Trophoblast cell (in vitro differentiated cells and primary cell): ENCODE results near the gene KDELR1.

Experiments used
- DNase-seq, 2 donors: peaks; one replicate each; pipeline ENCODE4 v3.0.0-alpha.2; 2016
- H2AFZ ChIP-seq: 2 replicates; pipeline ENCODE4 v1.6.1; 2013; ENCODE audit warnings: low read length, moderate library complexity, mild to moderate bottlenecking; ENCODE audit not compliant: insufficient read depth, poor library complexity
- H2AK5ac ChIP-seq: 2 replicates; pipeline ENCODE4 v1.6.1; 2013; ENCODE audit warnings: mild to moderate bottlenecking, low read length
- H2BK120ac ChIP-seq: 2 replicates; pipeline ENCODE4 v1.6.1; 2013; ENCODE audit warnings: low read length, mild to moderate bottlenecking, moderate library complexity; ENCODE audit not compliant: insufficient read depth, poor library complexity
- H2BK12ac ChIP-seq: 2 replicates; pipeline ENCODE4 v1.6.1; 2013; ENCODE audit warnings: mild to moderate bottlenecking, low read length, moderate library complexity
- H2BK5ac ChIP-seq: 2 replicates; pipeline ENCODE4 v1.6.1; 2013; ENCODE audit warnings: low read length, low read depth, moderate library complexity, mild to moderate bottlenecking; ENCODE audit not compliant: poor library complexity
- H3K14ac ChIP-seq: 2 replicates; pipeline ENCODE4 v1.6.1; 2013; ENCODE audit warnings: mild to moderate bottlenecking, low read length
- H3K18ac ChIP-seq: 2 replicates; pipeline ENCODE4 v1.6.1; 2013; ENCODE audit warnings: mild to moderate bottlenecking, low read length
- H3K23ac ChIP-seq: 2 replicates; pipeline ENCODE4 v1.6.1; 2013; ENCODE audit warnings: low read length
- H3K27ac ChIP-seq: 2 replicates; pipeline ENCODE4 v1.5.1; 2013; ENCODE audit warnings: low read depth, mild to moderate bottlenecking, inconsistent platforms, low read length, moderate library complexity
- H3K27me3 ChIP-seq: 2 replicates; pipeline ENCODE4 v1.6.1; 2013; ENCODE audit warnings: inconsistent platforms, mild to moderate bottlenecking, low read length, moderate library complexity; ENCODE audit not compliant: insufficient read depth
- H3K36me3 ChIP-seq, 2 experiments: 1 replicate in 1 of 2; 2 replicates in 1 of 2; pipeline ENCODE4 v1.6.1; 2013; ENCODE audit warnings: low read length in 2 of 2, mild to moderate bottlenecking in 2 of 2, moderate library complexity in 1 of 2; ENCODE audit not compliant: insufficient read depth in 2 of 2, control insufficient read depth in 1 of 2
- H3K4ac ChIP-seq: 2 replicates; pipeline ENCODE4 v1.6.1; 2013; ENCODE audit warnings: low read depth, mild to moderate bottlenecking, low read length, moderate library complexity
- H3K4me1 ChIP-seq, 2 experiments: 1 replicate in 1 of 2; 2 replicates in 1 of 2; pipeline ENCODE4 v1.6.1; 2013; ENCODE audit warnings: low read length in 2 of 2, mild to moderate bottlenecking in 2 of 2, moderate library complexity in 1 of 2; ENCODE audit not compliant: insufficient read depth in 2 of 2, control insufficient read depth in 1 of 2
- H3K4me2 ChIP-seq: 2 replicates; pipeline ENCODE4 v1.6.1; 2013; ENCODE audit warnings: inconsistent platforms, mild to moderate bottlenecking, low read length, moderate library complexity
- H3K4me3 ChIP-seq: 2 replicates; pipeline ENCODE4 v1.5.1; 2013; ENCODE audit warnings: mild to moderate bottlenecking, low read depth, low read length, inconsistent platforms
- H3K79me1 ChIP-seq: one replicate; pipeline ENCODE4 v1.6.1; 2013; ENCODE audit warnings: low read length
- H3K79me2 ChIP-seq: 2 replicates; pipeline ENCODE4 v1.6.1; 2013; ENCODE audit warnings: low read length, mild to moderate bottlenecking; ENCODE audit not compliant: control insufficient read depth, insufficient read depth, poor library complexity
- H3K9ac ChIP-seq: 2 replicates; pipeline ENCODE4 v1.6.1; 2013; ENCODE audit warnings: mild to moderate bottlenecking, low read length
- H3K9me3 ChIP-seq: 2 replicates; pipeline ENCODE4 v1.6.1; 2013; ENCODE audit warnings: low read depth, mild to moderate bottlenecking, control low read depth, inconsistent platforms, low read length; ENCODE audit not compliant: insufficient read depth
- H4K12ac ChIP-seq: 2 replicates; pipeline ENCODE4 v1.6.1; 2013; ENCODE audit warnings: low read depth, mild to moderate bottlenecking, low read length, moderate library complexity
- H4K8ac ChIP-seq: 2 replicates; pipeline ENCODE4 v1.6.1; 2013; ENCODE audit warnings: low read depth, mild to moderate bottlenecking, low read length, moderate library complexity
- H4K91ac ChIP-seq: one replicate; pipeline ENCODE4 v1.6.1; 2013; ENCODE audit warnings: low read depth, mild to moderate bottlenecking, low read length, moderate library complexity
- WGBS: extraction: QIAGEN DNeasy Blood & Tissue Kit; methylation state at CpG from one replicate; pipeline ENCODE4 v1.1.7; 2013; ENCODE audit warnings: missing lambda C conversion rate; ENCODE audit not compliant: insufficient read length, insufficient coverage; ENCODE audit errors: extremely low coverage; 5-methylcytosine and 5-hydroxymethylcytosine counted together

Gene KDELR1

GRCh38 chr19:48400018-48400742 is 8.8 kb upstream of the KDELR1 start:
- no peak overlapping the region for H3K18ac ChIP-seq
- no peaks in the 10 kb centered on the region for H3K36me3 ChIP-seq
- H3K9ac ChIP-seq, result no peak overlapping the region
- peaks cover 10% of the 10 kb centered on the region for H3K79me1 ChIP-seq
- no peak overlapping the region for H2BK12ac ChIP-seq
- no peak overlapping the region for H2AK5ac ChIP-seq
- no peak overlapping the region for H2BK120ac ChIP-seq
- peak; percentile 83 for DNase-seq
- H3K4ac ChIP-seq, result no peak overlapping the region
- no peak overlapping the region for H2AFZ ChIP-seq
- peak overlapping the region; percentile 71 for H3K4me2 ChIP-seq
- peaks cover 8% of the 10 kb centered on the region for H3K27me3 ChIP-seq
- WGBS, result no CpG with 5 or more reads among the region's 14 CpGs
- H3K79me2 ChIP-seq, result peaks cover 2% of the 10 kb centered on the region
- H3K4me3 ChIP-seq, result no peak overlapping the region
- peaks cover 10 to 22% of the 10 kb centered on the region in 2 experiments for H3K4me1 ChIP-seq
- H3K14ac ChIP-seq, result no peak overlapping the region
- no peak overlapping the region for H3K27ac ChIP-seq
- H4K91ac ChIP-seq, result peak overlapping the region; percentile 1
- no peaks in the 10 kb centered on the region for H3K9me3 ChIP-seq
- H4K12ac ChIP-seq, result no peak overlapping the region
- peak overlapping the region; percentile 63 for H4K8ac ChIP-seq
- no peak overlapping the region for H2BK5ac ChIP-seq
- no peak overlapping the region for H3K23ac ChIP-seq

- peak overlapping the region; percentile 48 for H3K18ac ChIP-seq
- peaks cover 18% of the 10 kb centered on the region for H3K27me3 ChIP-seq
- H3K4ac ChIP-seq, result no peak overlapping the region
- H2BK12ac ChIP-seq, result no peak overlapping the region
- peak; percentile 87 to 93 for DNase-seq
- H3K4me2 ChIP-seq, result peak overlapping the region; percentile 87
- H3K23ac ChIP-seq, result no peak overlapping the region
- H3K27ac ChIP-seq, result no peak overlapping the region
- peak overlapping the region; percentile 78 for H4K8ac ChIP-seq
- H2BK120ac ChIP-seq, result peak overlapping the region; percentile 12
- H4K91ac ChIP-seq, result peak overlapping the region; percentile 74
- peaks cover 15 to 32% of the 10 kb centered on the region in 2 experiments for H3K4me1 ChIP-seq
- peak overlapping the region; percentile 71 for H3K4me3 ChIP-seq
- no peaks in the 10 kb centered on the region for H3K36me3 ChIP-seq
- H3K79me2 ChIP-seq, result peaks cover 5% of the 10 kb centered on the region
- H3K9me3 ChIP-seq, result peaks cover 2% of the 10 kb centered on the region
- peak overlapping the region; percentile 71 for H3K14ac ChIP-seq
- H2AFZ ChIP-seq, result peak overlapping the region; percentile 33
- peak overlapping the region; percentile 25 for H4K12ac ChIP-seq
- H3K79me1 ChIP-seq, result peaks cover 20% of the 10 kb centered on the region
- WGBS, result no CpG with 5 or more reads among the region's 104 CpGs
- H2BK5ac ChIP-seq, result no peak overlapping the region
- H3K9ac ChIP-seq, result peak overlapping the region; percentile 71
- H2AK5ac ChIP-seq, result peak overlapping the region; percentile 11
Measured at GRCh38 chr19:48398375-48399235, 7.3 kb upstream of the KDELR1 start.

- H3K36me3 ChIP-seq, result no peaks in the 10 kb centered on the region
- H3K14ac ChIP-seq, result peak overlapping the region; percentile 71
- H3K23ac ChIP-seq, result no peak overlapping the region
- H3K4ac ChIP-seq, result no peak overlapping the region
- peaks cover 25% of the 10 kb centered on the region for H3K79me1 ChIP-seq
- peak overlapping the region; percentile 87 for H3K4me2 ChIP-seq
- H2BK5ac ChIP-seq, result no peak overlapping the region
- peak overlapping the region; percentile 71 for H3K9ac ChIP-seq
- H2BK120ac ChIP-seq, result peak overlapping the region; percentile 12
- H4K8ac ChIP-seq, result peak overlapping the region; percentile 78
- H3K79me2 ChIP-seq, result peaks cover 6% of the 10 kb centered on the region
- peak overlapping the region; percentile 64 for H3K4me3 ChIP-seq
- peak overlapping the region; percentile 2 for H2AFZ ChIP-seq
- H2AK5ac ChIP-seq, result peak overlapping the region; percentile 37
- peak in 1 of 2 donors; percentile 44 for DNase-seq
- no peak overlapping the region for H2BK12ac ChIP-seq
- H3K9me3 ChIP-seq, result peaks cover 2% of the 10 kb centered on the region
- H3K18ac ChIP-seq, result peak overlapping the region; percentile 37
- H3K27me3 ChIP-seq, result peaks cover 18% of the 10 kb centered on the region
- peaks cover 18 to 38% of the 10 kb centered on the region in 2 experiments for H3K4me1 ChIP-seq
- no CpG with 5 or more reads among the region's 17 CpGs for WGBS
- H3K27ac ChIP-seq, result no peak overlapping the region
- peak overlapping the region; percentile 59 for H4K12ac ChIP-seq
- peak overlapping the region; percentile 74 for H4K91ac ChIP-seq
Measured at GRCh38 chr19:48398102-48398374, 6.7 kb upstream of the KDELR1 start.

- Histone ChIP-seq H3K79me1 (peaks cover 25% of the 10 kb centered on the region), H3K4me3 (peak overlapping the region; percentile 64), H3K14ac (peak overlapping the region; percentile 71), H3K27me3 (peaks cover 18% of the 10 kb centered on the region), H2BK5ac (no peak overlapping the region), H2AK5ac (no peak overlapping the region), H3K18ac (no peak overlapping the region), H3K36me3 (no peaks in the 10 kb centered on the region), H3K9ac (no peak overlapping the region), H3K79me2 (peaks cover 6% of the 10 kb centered on the region), H2AFZ (peak overlapping the region; percentile 20), H4K12ac (no peak overlapping the region), H4K8ac (peak overlapping the region; percentile 78), H3K9me3 (peaks cover 2% of the 10 kb centered on the region), H3K4me1 (peaks cover 18 to 38% of the 10 kb centered on the region in 2 experiments), H3K4me2 (peak overlapping the region; percentile 87), H3K23ac (no peak overlapping the region), H3K4ac (no peak overlapping the region), H4K91ac (peak overlapping the region; percentile 74), H2BK120ac (no peak overlapping the region), H2BK12ac (peak overlapping the region; percentile 20), H3K27ac (no peak overlapping the region)
- DNase-seq, result peak in 1 of 2 donors; percentile 4
- WGBS, result no CpG with 5 or more reads among the region's 22 CpGs
Measured at GRCh38 chr19:48397263-48398101, 6.1 kb upstream of the KDELR1 start.
